A204.1 (cell line): ENCODE data around the gene SORCS2.

ENCODE experiments used
- FAIRE-seq: peaks from 2 replicates; lab custom pipeline; 2012; peaks lifted over from hg19 to GRCh38; lab: Jason Lieb, UNC

The SORCS2 gene

GRCh38 chr4:7192252-7193029 lies at the start of gene SORCS2:
Gene SORCS2 (plus strand): TSS chr4:7192538.
- no peak for FAIRE-seq

- no peak for FAIRE-seq
Observed at GRCh38 chr4:7144374-7145290, 47.7 kb upstream of the SORCS2 start.

- no peak for FAIRE-seq
Observed at GRCh38 chr4:7145291-7145934, 46.9 kb upstream of the SORCS2 start.

- FAIRE-seq, result no peak
Observed at GRCh38 chr4:7146059-7146785, 46.1 kb upstream of the SORCS2 start.

- no peak for FAIRE-seq
Observed at GRCh38 chr4:7146786-7147115, 45.6 kb upstream of the SORCS2 start.

GRCh38 chr4:7147261-7147660 lies 45.1 kb upstream of the SORCS2 start:
- no peak for FAIRE-seq

- no peak for FAIRE-seq
Observed at GRCh38 chr4:7147661-7148310, 44.6 kb upstream of the SORCS2 start.

- FAIRE-seq, result no peak
Observed at GRCh38 chr4:7148337-7148736, 44.0 kb upstream of the SORCS2 start.

GRCh38 chr4:7150036-7150635 lies 42.2 kb upstream of the SORCS2 start:
- no peak for FAIRE-seq

- FAIRE-seq, result no peak
Observed at GRCh38 chr4:7151668-7152227, 40.6 kb upstream of the SORCS2 start.

GRCh38 chr4:7153711-7154110 lies 38.6 kb upstream of the SORCS2 start:
- FAIRE-seq, result no peak

GRCh38 chr4:7154351-7154981 lies 37.9 kb upstream of the SORCS2 start:
- no peak for FAIRE-seq

GRCh38 chr4:7155590-7156071 lies 36.7 kb upstream of the SORCS2 start:
- FAIRE-seq, result no peak

GRCh38 chr4:7156328-7156727 lies 36.0 kb upstream of the SORCS2 start:
- FAIRE-seq, result no peak

- FAIRE-seq, result no peak
Observed at GRCh38 chr4:7156761-7157488, 35.4 kb upstream of the SORCS2 start.

GRCh38 chr4:7157666-7158065 lies 34.7 kb upstream of the SORCS2 start:
- no peak for FAIRE-seq

GRCh38 chr4:7158081-7158750 lies 34.1 kb upstream of the SORCS2 start:
- FAIRE-seq, result no peak

- FAIRE-seq, result no peak
Observed at GRCh38 chr4:7158991-7159390, 33.3 kb upstream of the SORCS2 start.

GRCh38 chr4:7159923-7160322 lies 32.4 kb upstream of the SORCS2 start:
- no peak for FAIRE-seq
